Stimulated activated CD8-positive, alpha-beta memory T cell treated with anti-CD3 and anti-CD28 coated beads, Interleukin-7, amount 100 ng/mL, for 24 hours (primary cell): Measurements from ENCODE around the gene ZNF160.
"Not testable (repeated sequence)": the region's sequence is repeated elsewhere in the genome, so short reads cannot be mapped to it uniquely, and the experiment has no call there.

ENCODE experiments used
- DNase-seq: peaks from one replicate; pipeline ENCODE4 v3.0.0-alpha.2; 2020; ENCODE audit warnings: low read depth

Gene ZNF160

DNA sequence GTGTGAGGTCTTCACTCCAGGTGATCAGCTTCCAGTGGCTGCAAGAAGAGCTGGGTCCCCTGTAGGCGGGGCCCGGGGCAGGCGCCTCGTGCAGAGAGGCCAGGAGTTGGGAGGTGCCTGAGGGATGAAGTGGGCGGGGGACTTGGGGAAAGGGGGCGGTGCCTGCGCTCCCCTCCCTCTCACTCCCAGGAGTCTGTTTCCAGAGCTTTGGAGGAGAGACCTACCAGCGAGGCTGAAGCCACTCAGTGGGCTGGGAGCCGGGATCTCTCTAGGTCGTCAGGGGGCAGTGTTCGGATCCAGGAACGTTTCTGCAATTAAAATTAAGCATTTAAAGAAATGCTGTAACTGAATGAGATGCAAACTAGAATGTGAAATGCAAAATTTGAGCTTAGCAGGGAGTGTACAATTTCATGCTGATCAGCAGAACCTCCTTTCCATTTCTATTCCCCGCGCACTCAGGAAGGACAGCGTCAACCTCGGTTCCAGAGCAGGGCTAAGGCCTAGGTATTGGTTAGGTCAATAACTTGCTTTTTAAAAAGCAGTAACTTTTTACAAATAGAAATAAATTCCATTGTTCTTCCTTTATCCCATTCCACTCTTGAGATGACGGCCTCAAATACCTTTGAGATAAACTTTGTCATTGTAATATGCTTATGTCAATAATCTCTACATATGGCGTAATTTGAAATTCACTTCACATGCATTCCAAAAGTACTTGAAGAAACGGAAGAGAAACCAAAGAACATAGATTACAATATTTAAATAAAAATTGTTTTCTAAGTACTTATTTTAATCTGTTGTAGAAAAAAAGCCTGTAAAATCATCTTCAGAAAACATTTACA, 11.6 kb downstream of the ZNF160 start:
- no peak for DNase-seq

- no peak for DNase-seq
Measured at GRCh38 chr19:53088091-53088490, 15.1 kb downstream of the ZNF160 start.

GRCh38 chr19:53086949-53087348, 16.3 kb downstream of the ZNF160 start:
- DNase-seq: no peak

- no peak for DNase-seq
Measured at GRCh38 chr19:53085496-53085895, 17.7 kb downstream of the ZNF160 start.

DNA sequence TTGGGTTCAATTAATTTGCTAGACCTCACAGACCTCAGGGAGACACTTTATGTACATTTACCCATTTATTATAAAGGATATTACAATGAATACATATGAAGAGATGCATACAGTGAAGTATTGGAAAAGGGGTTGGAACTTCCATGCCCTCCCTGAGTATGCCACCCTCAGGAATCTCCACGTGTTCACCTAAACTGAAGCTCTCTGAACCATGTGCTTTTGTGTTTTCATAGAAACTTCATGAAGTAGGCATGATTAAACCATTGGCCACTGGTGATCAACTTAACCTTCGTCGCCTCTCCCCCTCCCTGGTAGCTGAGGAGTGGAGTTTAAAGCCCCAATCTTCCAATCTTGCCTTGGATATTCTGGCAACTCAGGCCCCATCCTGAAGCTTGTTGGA, 20.3 kb downstream of the ZNF160 start:
- no peak for DNase-seq

DNA sequence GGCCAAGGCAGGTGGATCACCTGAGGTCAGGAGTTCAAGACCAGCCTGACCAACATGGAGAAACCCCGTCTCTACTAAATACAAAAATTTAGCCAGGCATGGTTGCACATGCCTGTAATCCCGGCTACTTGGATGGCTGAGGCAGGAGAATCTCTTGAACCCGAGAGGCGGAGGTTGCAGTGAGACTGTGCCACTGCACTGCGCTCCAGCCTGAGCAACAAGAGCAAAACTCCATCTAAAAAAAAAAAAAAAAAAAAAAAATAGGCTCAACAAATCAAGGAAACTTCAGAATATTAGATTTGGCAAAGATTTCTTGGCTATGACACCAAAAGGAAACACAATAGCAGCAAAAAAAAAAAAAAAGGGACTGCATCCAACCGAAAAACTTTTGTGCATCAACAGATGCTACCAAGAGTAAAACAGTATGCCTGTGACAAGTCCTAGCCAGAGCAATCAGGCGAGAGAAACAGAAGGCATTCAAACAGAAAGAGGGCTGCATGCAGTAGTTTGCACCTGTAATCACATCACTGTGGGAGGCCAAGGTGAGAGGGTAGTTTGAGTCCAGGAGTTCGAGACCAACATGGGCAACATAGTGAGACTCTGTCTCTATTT, 23.8 kb downstream of the ZNF160 start:
- DNase-seq: no peak

DNA sequence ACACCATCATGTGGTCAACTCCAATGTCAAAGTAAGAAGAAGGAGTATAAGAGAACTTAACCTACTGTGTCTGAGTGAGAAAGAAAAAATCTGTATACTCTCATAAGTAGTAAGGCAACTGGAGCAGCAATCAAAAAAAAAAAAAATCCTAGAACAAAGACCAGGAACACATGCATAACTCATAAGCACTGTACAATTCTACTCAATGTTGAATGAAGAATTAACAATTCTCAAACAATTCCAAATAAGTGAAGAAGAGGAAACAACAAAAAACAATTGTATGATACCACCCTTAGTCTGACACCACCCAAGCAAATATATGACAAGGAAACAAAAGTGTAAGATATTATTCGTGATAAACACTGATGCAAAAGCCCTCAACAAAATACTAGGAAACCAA, 24.6 kb downstream of the ZNF160 start:
- no peak for DNase-seq

GRCh38 chr19:53076984-53077383, 26.2 kb downstream of the ZNF160 start:
- DNase-seq: no peak

- no peak for DNase-seq
Measured at GRCh38 chr19:53068834-53069233, 34.4 kb downstream of the ZNF160 start.

GRCh38 chr19:53068199-53068598, 35.0 kb downstream of the ZNF160 start:
- no peak for DNase-seq

DNA sequence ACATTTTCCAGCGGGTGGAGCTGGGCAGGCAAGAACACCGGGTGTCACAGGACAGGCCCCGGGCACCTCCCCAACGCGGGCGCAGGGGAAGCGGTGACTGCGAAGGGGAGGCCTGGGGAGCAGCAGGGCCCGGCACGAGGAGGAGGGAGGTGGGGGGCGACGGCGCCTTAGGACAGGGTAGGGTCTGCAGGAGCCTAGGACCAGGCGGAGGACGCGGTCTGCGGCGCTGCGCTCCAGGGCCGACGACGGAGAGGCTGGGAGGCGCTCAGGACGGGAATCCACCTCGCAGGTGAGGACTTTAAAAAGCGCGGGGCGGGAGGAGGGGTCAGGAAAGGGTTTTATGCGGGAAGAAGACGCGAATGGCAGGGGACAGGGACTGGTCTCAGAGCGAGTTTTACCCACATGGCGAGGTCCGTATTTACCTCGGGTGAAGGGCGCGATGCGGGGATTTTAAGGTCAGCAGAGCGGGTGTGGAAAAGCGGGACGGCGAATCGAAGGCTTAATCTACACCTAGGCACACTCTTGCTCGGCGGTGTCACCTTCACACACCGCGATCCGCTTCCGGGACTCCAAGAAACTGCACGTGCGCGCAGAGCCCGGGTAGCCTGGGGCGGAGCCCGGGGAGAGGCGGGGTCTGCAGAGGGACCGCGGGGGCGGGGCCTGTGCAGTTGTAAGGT, 45.2 kb downstream of the ZNF160 start:
- DNase-seq: no peak

DNA sequence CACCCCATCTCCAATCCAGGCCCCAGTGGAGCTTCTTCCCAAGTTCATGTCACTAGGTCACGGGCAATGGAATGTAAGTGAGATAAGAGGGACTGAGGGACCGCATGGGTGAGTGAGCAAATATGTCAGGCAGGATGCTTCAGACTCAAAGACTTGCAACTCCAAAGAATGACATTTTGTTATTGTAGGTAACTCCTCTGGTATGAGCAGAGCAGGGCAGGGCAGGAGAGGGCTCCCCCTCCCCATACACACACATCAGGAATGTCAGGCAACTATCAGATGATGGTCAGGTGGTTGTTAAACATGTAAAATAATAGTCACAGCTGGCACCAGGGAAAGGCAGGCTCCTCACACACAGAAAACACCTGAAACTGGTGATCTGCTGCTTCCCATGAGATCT, 48.1 kb downstream of the ZNF160 start:
- no peak for DNase-seq

DNA sequence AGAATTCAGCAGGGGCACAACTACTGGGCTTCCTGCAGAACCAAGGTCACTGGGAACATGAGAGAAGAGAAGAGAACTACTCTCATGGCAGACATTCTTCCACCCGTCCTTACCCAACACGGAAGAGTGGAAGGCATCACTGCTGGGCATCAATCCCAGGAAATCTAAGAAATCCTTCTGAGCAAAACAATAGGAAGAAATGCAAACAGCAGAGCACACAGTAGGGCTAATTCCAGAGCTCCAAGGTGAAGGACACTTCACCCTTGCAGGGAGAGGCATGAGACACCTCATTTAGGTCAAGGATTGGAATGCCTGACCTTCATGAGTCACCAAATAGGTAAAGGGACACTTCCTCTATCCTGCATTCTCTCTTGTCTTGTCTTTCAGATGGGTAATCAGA, 55.8 kb downstream of the ZNF160 start:
- DNase-seq: no peak

DNA sequence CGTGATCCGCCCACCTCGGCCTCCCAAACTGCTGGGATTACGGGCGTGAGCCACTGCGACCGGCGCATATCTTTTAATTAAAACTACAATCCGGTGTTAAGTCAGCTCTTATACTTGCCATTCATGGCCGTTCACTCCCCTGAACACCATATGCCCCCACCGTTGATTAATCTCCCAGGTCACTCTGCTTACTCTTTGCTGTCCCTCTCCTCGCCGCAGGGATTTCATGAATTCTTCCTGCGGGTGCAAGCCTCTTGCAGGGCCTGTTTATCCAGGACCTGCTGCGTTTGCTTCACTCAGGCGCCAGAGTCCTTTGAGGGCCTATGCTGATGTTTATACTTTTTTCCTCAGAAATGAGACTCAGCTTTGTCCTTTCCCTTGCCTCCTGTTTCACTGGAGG, 57.7 kb downstream of the ZNF160 start:
- DNase-seq: no peak

GRCh38 chr19:53041366-53041765, 61.9 kb downstream of the ZNF160 start:
- no peak for DNase-seq

- no peak for DNase-seq
Measured at GRCh38 chr19:53037101-53038097, 65.8 kb downstream of the ZNF160 start.

DNA sequence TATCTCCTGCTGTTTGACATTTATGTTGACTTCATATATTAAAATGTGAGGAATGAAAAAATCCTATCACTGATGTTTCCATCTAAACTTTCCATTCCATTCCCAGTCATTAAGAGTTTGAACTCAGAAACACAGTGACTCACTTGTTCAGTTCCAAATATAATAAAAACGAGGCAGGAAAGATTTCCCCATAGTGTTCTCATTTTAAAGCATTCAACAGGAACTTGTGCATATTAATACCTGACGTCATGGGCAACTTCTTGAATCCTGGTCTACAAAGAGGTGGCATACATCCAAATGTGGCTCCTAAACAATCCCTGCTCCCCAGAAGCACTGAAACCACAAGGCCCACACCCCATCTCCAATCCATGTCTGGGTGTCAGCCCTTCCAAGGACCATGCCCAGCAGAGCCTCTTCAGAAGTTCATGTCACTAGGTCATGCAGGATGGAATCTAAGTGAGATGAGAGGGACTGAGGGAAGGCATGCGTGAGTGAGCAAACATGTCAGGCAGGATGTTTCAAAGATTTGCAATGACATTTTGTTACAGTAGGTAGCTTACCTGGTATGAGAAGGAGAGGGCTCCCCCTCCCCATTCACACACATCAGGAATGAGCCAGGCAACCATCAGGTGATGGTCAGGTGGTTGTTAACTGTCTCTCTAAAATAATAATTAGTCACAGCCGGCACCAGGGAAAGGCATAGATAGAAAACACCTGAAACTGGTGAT, 68.1 kb downstream of the ZNF160 start:
- DNase-seq: no peak

DNA sequence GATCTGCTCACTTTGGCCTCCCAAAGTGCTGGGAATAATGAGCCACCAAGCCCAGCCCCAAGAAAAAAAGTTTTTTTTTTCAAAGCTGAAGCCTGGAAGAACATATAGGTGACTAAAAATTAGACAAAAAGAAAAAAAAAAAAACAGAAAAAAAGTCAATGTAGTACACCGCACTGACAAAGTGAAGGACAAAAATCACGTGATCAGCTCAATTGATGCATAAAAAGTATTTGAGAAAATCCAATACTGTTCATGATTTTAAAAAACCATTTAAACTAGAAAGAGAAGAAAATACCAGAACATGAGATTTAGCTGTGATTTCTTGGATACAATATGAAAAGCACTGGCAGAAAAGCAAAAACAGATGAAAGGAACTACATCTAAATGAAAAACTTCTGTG, 69.2 kb downstream of the ZNF160 start:
- DNase-seq: no peak

GRCh38 chr19:53028306-53028705, 74.9 kb downstream of the ZNF160 start:
- not testable (repeated sequence) for DNase-seq

GRCh38 chr19:53019684-53020083, 83.5 kb downstream of the ZNF160 start:
- no peak for DNase-seq
